GM12878 (cell line): ENCODE measurements around the gene SMAD9.

Source experiments
- CBX3 ChIP-seq: fragments of 200-600 bp; sonication (generic); IDR thresholded peaks from 2 replicates; pipeline ENCODE4 v1.6.1; 2016; ENCODE audit warnings: low read depth, borderline replicate concordance
- POLR2A ChIP-seq: IDR thresholded peaks from 2 replicates; pipeline ENCODE4 v1.6.1; 2011; ENCODE audit warnings: low read depth, mild to moderate bottlenecking, low read length
- RBBP5 ChIP-seq: fragments of 200-600 bp; sonication (generic); conservative IDR thresholded peaks from 2 replicates; pipeline ENCODE4 v1.6.1; 2016
- SMC3 ChIP-seq: IDR thresholded peaks from 2 replicates; pipeline ENCODE4 v1.6.1; 2011; ENCODE audit warnings: low read length, improper control_type of control experiment, borderline replicate concordance
- TAF1 ChIP-seq: IDR thresholded peaks from 2 replicates; pipeline ENCODE4 v1.6.1; 2011; ENCODE audit warnings: mild to moderate bottlenecking, low read depth, low read length, borderline replicate concordance

GRCh38 chr13:36885901-36886300, 34.1 kb downstream of the SMAD9 start:
- TF ChIP-seq SMC3 = no peak
- no peak for TF ChIP-seq TAF1
- no peak for TF ChIP-seq RBBP5
- no peak for TF ChIP-seq CBX3
- no peak for TF ChIP-seq POLR2A
